Activated gamma-delta T cell treated with anti-CD3 and anti-CD28 coated beads, Interleukin-2, amount 50 U/mL, for 16 hours (primary cell): ENCODE data around the gene CSN3.

Experiments used
- DNase-seq: peaks from one replicate; pipeline ENCODE4 v3.0.0-alpha.2; 2020; ENCODE audit warnings: low read depth

CSN3 gene

DNA sequence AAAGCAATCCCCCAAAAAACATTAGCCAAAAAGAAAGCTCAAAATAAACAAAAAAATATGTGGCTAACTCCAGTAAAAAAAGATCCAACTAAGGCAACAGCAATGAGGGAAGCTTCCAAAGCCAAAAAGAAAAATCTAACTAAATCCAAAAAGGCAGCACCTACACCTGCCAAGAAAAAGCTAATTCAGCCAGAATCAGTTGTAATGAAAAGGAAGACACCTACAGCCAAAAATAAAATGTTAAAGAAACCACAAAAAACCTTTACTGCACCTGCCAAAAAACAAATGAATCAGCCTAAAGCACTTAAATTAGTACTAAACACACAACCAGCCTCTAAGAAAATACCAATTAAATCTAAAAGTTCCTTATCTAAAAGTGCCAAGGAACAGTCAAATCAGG is 55.2 kb downstream of the CSN3 start:
- DNase-seq: no peak

GRCh38 chr4:70298051-70298450 is 55.7 kb downstream of the CSN3 start:
- DNase-seq: no peak

GRCh38 chr4:70299643-70300042 is 57.2 kb downstream of the CSN3 start:
- no peak for DNase-seq

DNA sequence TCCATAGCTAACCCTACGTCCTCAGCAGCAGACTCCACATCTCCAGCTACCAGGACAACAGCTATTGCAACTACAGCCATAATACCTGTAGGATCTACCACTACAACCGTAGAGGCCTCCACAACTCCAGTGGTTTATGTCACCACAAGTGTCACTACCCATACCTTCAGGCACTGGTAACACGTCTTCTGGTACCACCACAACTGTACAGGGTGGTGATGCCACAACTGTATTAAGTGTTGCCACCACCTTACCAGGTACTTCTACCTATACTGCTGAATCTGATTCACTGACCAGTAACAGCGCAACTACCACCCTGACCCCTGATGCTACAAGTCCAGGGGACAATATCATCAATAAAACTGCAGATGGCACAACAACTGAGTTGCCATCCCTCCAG is 57.8 kb downstream of the CSN3 start:
- DNase-seq: no peak
